ENCODE results near the gene NEGR1.

The NEGR1 gene

DNA sequence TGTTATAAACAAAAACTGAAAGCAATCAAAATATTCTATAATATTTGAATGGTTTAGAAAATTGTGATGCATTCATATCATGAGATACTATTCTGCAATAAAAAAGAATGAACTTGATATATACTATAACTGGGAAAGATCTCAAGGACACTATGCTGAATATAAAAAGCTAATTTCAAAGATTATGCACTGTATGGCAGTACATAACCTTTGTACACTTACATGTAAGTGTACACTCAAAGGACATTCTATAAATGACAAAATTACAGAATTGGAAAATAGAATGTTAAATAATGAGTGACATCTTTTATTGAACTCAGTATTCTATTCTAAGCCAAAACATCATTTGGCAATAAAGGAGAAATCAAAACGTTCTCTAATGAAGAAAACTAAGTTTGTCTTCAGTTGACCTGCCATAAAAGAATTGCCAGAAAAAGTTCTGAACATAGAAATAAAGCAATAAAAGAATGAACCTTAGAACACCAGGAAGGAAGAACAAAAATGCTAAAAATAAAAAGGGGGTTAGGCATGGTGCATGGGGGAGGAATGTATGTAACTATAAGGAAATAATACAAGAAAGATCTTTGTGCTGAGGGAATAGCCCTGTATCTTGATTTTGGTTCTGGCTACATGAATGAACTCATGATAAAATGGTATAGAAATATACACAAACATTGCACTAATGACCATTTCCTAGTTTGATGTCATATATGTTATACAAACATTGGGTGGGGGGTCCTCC lies 519.7 kb downstream of the NEGR1 start:
- no peak for DNase-seq

DNA sequence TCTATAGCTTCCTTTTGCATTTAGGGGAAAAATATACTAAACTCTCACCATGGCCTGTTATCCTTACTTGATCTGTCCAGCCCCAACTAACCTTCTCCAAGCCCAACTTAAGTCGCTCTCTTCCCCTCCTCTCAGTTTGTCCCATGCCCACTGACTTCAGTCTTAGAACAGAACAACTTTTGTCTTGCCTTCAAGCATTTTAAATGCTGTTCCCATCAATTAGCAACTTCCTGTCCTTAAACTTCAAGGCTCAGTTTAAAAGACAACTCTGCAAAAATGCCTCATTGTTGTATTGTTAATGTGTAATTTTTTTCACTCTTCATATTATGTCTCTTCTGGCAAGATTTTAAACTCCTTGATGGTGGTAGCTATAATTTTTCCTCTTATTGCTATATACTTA lies 526.9 kb downstream of the NEGR1 start:
- DNase-seq, result no peak

DNA sequence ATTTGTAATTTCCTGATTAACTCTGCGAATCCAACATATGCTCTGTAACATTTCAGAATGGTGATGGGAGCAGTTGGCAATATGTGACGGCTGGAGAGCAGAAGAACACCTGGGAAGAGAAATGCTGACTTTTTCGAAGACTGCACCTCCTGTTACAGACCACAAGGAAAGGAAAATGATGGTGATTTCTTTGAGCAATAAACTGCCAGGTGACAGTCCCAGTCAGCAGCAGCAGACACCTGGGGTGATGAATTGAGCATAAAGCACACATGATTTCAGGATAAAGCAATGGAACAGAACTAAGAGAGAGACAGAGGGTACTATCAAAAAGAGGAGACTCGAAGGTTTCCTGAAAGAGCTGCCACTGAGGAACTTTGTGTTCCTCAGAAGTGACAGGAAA lies 528.6 kb downstream of the NEGR1 start:
- DNase-seq, result no peak

DNA sequence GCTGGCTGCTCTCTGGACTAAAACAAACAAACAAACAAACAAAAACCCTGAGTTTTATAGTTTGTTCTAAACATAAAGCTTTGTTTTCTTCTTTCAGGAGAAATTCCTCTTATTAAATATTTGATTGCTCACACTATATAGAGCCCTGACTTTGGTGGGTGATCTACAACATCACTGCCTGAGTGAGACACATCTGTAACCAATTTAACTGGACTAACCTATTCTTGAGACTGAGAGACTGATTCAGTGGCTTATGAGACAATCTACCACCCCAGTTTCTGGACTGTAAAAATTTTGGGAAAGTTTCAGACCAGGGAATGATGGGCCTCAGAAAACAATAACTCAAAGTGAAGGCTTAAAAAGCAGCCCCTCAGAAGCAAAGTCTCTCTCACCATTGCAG lies 537.0 kb downstream of the NEGR1 start:
- DNase-seq, result no peak

DNA sequence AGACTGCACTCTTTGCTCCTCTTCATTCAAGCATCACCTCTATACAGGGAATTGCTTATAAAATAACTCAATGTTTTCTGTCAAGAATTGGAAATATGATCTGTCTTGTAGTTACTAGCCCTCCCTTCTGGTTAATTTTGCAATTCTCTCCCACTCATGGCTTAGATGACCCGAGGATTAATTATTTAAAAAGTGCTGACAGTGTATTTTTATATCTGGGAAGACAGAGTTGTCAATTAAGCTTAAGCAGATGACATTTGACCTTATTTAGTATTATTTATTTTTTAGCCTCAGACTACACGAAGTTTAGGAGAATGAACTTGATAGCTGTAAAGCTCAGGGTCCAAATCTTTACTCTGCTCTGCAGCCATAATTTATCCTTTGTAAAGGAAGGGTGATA lies 538.5 kb downstream of the NEGR1 start:
- DNase-seq, result no peak

DNA sequence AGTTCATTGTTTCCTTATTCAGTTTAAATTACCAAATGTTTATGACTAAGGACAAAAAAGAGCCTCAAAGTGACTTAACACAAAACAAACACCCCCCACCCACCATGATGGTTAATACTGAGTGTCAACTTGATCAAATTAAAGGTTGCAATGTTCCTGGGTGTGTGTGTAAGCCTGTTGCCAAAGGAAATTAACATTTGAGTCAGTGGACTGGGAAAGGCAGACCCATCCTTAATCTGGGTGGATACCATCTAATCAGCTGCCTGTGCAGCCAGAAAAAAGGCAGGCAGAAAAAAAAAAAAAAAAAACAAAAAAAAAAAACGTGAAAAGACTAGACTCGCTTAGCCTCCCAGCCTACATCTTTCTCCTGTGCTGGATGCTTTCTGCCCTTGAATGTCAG lies 543.4 kb downstream of the NEGR1 start:
- DNase-seq, result no peak

DNA sequence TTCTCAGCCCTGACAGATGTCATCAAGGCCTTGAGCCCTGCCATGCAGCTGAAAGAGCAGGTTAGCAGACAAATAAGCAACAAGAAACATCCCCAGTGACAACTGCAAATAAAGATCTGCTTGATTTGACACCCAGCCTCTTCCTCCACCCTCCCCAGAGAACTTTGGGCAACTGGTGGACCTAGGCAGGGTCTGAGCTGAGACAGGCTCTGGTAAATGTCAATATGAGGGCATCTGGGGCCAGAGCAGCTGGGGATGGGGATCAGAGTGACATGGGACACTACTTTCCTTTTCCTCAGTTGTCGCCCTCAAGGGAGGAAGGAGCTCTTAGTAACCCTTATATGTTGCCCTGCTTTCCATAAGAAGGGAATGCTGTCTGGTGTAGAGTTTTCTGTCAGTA lies 544.1 kb downstream of the NEGR1 start:
- no peak for DNase-seq

DNA sequence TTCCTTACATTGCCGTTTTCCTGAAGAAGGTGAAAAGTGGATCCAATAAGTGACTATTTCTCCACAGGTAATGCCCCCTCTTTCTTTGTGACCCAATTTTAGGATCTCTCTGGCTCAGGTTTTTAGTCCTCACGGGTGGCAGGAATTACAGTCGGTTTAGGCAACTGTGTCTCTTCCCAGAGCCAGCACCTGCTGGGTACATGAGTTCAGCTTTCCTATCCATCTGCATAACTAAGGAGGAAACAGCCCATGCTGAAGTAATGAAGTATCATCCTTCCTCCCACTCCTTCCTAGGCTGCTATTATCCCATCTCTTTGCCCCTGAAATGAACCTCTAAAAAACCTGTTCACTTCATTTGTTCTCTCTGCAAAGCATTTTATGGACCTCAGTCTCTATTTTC lies 544.6 kb downstream of the NEGR1 start:
- no peak for DNase-seq

DNA sequence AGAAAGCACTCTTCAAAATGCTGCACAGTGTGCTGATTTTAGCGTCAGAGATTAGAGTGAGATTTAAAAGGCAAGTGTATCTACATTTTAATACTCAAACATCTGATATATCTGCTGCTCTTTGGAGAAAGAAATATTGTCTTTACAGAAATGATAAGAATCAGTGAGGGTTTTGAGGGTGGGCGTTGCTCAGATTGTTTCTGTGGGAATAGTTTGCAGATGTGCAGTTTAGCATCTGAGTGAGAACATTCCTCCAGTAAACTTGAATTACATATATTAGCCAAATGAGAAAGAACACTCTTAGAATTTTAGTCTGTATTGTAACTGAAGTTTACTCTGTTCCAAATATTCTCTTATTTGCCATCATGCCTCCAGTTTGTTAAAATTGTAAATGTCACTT lies 549.2 kb downstream of the NEGR1 start:
- no peak for DNase-seq

DNA sequence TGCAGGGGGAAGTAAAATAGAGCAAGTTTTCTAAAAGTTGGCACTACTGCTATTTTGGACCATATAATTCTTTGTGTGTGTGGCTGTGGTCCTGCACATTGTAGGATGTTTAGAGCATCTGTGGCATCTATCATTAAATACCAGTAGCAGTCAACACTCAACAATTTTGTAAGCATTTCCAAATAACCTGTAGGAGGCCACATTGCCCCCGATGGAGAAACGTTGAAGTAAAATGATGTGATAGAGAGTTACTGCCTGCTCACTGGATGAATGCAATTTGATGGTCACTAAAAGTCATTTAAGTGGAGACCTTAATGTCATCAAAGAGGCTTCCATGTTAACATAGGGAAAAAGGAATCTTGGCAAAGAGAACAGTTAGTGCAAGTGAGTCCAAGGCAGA lies 560.8 kb downstream of the NEGR1 start:
- no peak for DNase-seq

DNA sequence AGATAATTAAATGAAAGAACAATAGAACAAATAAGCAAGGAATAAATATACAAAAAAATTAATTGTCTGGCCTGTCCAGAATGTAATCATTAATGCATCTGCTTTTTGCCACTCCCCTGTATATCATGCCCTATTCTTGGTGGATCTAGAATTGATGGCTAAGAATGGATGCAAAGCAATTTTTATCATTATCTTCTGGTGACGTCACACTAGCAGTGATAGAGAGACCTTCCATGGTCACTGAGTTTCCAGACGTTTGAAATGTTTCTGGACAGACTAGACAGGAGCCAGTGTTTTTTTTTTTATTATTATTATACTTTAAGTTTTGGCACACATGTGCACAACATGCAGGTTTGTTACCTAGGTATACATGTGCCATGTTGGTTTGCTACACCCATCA lies 563.0 kb downstream of the NEGR1 start:
- DNase-seq, result no peak

DNA sequence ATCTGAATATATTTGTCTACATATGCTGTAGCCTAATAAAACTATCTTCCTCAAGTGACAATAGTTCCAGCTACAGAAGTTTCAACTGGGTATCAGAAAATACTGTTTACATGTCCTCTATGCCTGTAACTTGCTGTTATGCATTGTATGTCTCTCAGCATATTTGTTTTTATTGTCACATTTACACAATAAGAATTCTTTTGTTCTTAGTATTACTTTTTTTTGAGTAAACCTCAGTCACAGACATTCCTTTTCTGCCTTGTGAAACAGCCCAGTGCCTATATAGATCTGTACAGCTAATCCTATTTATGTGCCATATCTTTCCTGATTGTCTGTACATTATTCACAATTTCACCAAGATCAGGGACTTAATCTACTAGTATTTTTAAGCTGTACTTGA lies 565.2 kb downstream of the NEGR1 start:
- no peak for DNase-seq

DNA sequence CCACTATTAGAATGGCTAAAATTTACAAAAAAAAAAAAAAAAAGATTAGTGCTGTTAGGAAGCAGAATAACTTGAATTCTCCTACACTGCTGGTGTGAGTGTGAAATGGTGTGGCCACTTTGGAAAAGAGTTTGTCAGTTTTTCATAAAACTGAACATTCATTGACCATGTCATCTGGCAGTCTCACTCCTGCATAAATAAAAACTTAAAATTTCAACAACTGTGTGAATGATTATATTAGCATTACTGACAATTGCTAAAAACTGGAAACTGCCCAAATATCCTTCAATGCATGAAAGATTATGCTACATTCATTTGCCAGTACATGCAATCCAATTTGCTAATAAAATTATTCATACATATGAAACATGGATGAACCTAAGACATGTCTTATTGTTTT lies 570.9 kb downstream of the NEGR1 start:
- DNase-seq, result no peak

DNA sequence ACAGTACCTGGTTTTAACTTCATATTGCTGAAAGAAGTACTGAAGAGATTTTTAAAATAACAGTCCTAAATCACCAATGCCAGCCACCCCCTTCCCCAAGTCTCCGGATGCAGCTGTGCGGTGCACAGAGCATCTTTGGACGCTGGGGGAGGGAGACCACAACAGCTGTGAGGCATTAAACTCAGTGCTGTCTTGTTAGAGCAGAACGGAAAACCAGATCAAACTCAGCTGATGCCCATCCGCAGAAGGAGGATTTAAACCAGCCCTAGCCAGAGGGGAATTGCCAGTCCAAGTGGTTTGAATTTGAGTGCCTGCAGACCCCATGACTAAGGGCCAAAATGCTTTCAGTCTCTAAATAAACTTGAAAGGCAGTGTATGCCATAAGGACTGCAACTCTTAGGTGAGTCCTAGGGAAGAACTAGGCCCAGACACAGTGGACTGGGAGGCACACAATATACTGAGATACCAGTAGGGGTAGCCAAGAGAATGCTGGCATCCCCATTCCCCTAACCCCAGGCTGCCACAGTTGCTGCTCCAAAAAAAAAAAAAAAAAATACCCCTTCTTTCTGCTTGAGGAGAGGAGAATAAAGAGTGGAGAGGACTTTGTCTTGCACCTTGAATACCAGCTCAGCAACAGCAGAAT lies 576.2 kb downstream of the NEGR1 start:
- peak; percentile 40 for DNase-seq

DNA sequence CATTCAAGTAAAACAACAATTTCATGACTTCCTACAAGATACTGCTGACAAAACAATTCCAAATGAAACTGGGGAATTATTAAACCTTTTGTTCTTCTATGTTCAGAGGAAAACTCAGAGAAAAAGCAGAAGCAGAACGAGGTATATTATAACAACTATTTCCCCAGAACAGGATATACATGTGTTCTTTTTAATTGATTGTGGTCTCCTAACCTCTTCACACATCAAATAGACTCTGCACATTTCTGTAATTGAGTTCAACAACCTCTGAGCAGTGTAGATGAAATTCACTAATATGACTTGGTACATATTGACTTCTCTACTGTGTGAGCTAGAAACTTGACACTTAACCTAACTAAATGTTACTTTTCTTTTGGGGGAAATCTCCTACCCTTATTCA lies 584.2 kb downstream of the NEGR1 start:
- DNase-seq, result no peak

DNA sequence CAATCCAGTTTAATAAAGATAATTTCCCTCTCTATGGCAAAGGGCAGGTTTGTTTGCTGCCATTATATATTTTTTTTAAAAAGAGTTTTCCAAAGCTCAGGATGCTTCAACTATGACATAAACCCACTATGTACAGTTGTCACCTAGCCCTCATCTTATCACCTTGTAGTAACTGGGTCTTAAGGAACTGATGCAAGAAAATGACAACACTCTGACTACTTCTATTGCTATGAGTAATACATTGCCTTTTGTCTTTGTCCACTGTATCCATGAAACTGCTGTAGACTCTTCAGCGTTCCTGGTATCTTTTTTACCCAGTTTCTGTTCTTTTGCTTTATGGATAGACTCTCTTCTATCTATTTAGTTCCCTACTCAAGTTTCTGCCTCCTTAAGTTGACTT lies 586.5 kb downstream of the NEGR1 start:
- no peak for DNase-seq

DNA sequence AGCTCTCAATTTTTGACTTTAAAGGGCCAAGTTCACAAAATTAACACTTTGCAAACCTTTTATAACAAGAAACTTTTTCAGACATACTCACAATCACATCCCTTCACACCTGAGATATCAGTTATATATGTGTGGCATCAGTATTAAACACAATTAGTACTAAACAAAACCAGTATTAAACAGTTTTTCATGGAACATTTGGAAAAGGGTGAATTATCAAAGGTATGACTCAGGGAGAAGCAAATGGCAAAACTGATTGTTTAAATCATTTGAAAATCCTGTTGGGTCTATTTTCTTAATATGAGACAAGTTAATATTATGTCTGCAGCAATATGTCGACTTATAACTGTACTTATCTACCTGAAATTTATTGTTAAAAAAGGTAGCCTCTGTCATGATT lies 587.3 kb downstream of the NEGR1 start:
- DNase-seq, result no peak

DNA sequence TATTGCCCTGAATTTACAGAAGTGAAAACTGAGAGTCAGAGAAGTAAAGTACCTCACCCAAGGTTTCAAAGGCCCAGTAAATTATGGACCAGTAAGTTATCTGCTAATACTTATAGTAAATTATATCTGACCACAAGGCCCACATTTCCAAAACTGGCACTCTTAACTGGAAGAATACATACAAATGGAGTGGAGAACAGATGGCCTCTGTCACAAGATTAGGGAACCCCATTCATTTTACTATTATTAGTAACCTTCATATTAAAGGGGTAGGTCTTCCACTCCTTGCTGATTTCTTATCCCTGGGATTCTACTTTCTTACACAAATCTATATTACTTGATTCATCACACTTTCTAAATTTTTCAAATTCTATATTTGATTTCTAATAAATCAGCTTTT lies 588.8 kb downstream of the NEGR1 start:
- no peak for DNase-seq

DNA sequence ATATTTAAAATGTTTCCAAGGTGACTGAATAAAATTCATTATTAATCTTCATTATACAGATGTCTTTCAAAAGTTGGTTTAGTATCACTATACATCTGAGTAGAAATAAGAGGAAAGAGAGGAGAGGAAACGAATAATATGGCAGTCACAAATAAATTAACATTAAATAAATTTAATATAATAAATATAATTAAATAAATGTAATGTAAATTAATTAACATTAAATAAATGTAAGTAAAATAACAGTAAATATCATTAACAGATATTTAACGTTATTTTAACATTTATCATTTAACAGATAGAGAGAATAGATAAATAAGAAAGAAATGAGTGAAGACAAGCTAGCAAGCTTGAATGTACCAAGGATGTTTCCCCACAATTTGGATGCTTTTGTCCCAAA lies 592.7 kb downstream of the NEGR1 start:
- no peak for DNase-seq

DNA sequence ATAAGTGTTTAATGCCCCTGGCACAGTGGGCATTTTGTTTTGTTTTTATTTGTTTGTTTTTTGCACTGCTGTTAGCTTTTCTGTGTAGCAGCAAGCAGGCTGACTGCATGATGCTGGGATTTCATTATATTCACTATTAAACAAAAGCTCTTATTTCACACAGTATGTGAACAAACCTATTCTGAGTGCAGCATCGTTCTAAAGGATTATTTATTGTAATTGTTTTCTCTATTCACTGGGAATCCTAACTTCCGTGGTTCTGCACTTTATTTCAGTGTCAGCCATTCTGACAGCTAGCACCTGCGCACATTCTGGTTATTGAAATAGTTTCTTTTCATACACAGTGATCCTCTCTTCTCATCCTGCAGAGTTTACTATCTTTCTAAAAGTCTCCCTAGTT lies 595.0 kb downstream of the NEGR1 start:
- DNase-seq, result no peak

DNA sequence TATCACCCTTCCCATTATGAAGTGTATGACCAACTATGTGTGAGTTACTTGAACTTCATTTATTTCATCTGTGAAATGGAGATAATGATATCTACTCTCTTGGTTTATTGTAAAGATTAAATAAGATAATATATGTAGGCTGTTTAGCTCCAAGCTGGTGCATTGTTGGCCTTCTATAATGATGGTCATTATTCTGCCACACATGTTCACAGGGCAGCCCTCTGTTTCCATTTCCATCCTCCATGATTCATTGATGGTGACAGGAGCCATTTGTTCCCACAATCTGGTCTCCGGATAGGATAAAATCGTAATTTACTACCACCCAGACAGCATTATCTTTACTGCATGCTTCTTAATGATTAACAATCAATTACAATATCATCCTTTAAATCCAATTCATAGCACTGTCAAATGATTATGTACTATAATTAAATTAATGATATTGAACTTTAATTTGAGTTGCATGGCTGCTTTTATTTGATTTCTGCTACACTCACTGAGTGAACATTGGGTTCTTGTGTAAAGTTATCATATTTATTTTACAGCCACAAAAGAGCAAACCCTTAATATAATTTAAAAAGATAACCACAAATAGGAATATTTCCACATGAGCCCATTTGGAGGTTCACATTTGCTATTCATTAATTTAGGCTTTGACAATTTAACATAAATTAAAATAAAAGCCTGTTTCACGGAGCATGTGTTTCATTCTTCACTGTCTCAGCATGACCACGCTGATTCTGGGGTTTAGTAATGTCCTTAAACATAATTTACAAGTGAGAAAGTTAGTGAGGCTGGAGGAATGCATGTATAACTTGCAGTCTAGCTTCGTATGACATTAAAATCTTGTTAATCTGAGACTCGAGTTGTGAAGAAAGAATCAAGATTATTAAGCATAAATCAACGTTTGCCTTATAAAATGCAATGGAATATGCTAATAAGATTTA lies 605.1 kb downstream of the NEGR1 start:
- no peak for DNase-seq

DNA sequence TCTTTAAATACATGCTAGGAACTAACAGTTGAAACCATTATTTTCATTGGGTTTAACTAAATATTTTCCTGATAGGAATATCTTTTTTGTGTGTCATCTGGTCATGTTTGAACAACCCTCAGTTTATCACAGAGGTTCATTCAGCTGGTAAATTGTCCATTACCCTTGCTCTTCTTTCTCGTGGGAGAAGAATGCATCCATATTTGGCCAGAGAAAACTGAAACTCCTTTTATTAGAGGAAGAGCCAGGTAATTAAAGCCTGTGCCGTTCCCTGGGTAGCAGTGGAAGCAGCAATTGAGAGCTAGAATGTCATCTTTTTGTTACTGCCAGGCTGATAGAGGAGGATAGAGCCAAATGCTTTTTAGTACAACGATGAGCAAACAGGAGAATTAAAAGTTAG lies 614.3 kb downstream of the NEGR1 start:
- no peak for DNase-seq

DNA sequence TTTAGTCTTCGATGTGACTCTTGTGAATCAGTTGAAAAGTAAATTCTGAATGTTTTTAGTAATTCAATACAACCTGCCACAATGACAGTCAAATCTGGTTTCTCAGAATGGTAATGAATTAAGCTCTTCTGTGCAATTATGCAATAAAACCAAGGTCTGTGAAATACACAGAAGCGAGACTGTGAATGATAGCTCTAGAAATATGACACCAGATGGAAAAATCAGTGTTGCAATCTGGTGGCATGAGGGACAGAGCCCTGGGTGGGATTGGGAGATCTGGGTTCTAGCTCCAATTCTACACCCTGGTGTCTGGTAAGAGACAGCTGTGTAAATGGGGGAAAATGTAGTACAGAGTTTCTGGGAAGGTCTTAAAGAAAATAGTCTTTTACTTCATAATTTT lies 615.1 kb downstream of the NEGR1 start:
- no peak for DNase-seq

DNA sequence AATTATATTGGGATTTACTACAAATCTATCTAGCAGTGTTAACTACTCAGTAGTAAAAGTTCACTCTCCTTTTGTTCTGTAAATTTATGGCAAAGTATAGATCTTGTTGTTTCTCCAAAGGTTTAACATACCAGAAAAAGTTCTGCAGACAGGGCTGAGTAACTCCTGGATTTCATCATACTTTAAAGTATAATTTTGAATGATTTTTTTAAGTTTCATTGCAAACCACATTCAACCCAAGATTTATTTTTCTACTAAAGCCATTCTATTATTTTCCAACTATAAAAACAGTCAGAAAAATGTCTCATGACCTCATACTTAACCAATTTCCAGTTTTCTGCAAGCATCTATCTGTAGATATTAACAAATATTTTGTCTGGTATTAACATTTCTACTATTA lies 615.7 kb downstream of the NEGR1 start:
- no peak for DNase-seq

Data from right hindlimb (tissue), 1 donor.